ENCODE results near the gene LBH.

LBH gene

GRCh38 chr2:30306522-30306921, 75.2 kb downstream of the LBH start:
- DNase-seq (ENCODE audit: low read depth): no peak

- DNase-seq (ENCODE audit: low read depth): no peak
These were observed 76.9 kb downstream of the LBH start for GRCh38 chr2:30308280-30308679.
